Activated CD4-positive, alpha-beta T cell treated with anti-CD3 and anti-CD28 coated beads, Interleukin-2, amount 10 ng/mL, durations not matched to agents 7 days and 5 days (primary cell): ENCODE measurements around the gene TMEM61. TPM values are rescaled to one million over a fixed set of nuclear protein-coding genes. Genes with fewer than 3 reads are reported as not detected.
"Not testable (repeated sequence)": the region's sequence is repeated elsewhere in the genome, so short reads cannot be mapped to it uniquely, and the experiment has no call there.

Experiments used
- CTCF ChIA-PET: fragments of 350-600 bp; sonication (Branson Sonifier 250); formaldehyde crosslinking; loops from one replicate; lab custom pipeline; 2021; ENCODE audit warnings: antibody characterized with exemption; lab: Charles Lee
- POLR2A ChIA-PET: fragments of 350-600 bp; sonication (Branson Sonifier 250); formaldehyde crosslinking; loops from one replicate; lab custom pipeline; 2021; ENCODE audit warnings: antibody characterized with exemption; lab: Charles Lee
- DNase-seq: peaks from one replicate; pipeline ENCODE4 v3.0.0-alpha.2; 2020
- H3K27ac Mint-ChIP-seq: one replicate; pipeline ENCODE4 v1.8.0; 2021; ENCODE audit warnings: mild to moderate bottlenecking, moderate library complexity, mixed read lengths
- H3K27me3 Mint-ChIP-seq: one replicate; pipeline ENCODE4 v1.8.0; 2021; ENCODE audit warnings: mixed read lengths
- H3K36me3 Mint-ChIP-seq: one replicate; pipeline ENCODE4 v1.8.0; 2021; ENCODE audit warnings: low read depth, mixed read lengths
- H3K4me1 Mint-ChIP-seq: one replicate; pipeline ENCODE4 v1.8.0; 2021; ENCODE audit warnings: mixed read lengths
- H3K4me3 Mint-ChIP-seq: one replicate; pipeline ENCODE4 v1.8.0; 2021; ENCODE audit warnings: mild to moderate bottlenecking, moderate library complexity, mixed read lengths
- H3K9me3 Mint-ChIP-seq: one replicate; pipeline ENCODE4 v1.8.0; 2021; ENCODE audit warnings: mixed read lengths
- total RNA-seq, 2 experiments: library from RNA; stranded (reverse); gene quantifications; one replicate each; pipeline ENCODE4 v1.2.3, GENCODE V29; 2021

Gene TMEM61
- total RNA-seq, 2 experiments from 2014 or later: not detected

- Mint-ChIP-seq H3K4me1 (peaks cover 1% of the 10 kb centered on the region), H3K4me3 (no peak overlapping the region), H3K27me3 (peaks cover 20% of the 10 kb centered on the region), H3K9me3 (no peaks in the 10 kb centered on the region), H3K27ac (no peak overlapping the region), H3K36me3 (no peaks in the 10 kb centered on the region)
- POLR2A ChIA-PET: no interaction called here
- CTCF ChIA-PET: interaction anchor here (0.6 to 1.3 kb wide), 2 partner anchors 20 to 892 kb away, joined by 3 to 5 read pairs; no protein-coding TSS in a partner anchor
- DNase-seq: no peak
Measured at GRCh38 chr1:55015731-55016620, 35.5 kb downstream of the TMEM61 start.

GRCh38 chr1:55018395-55018794 is 38.0 kb downstream of the TMEM61 start:
- Mint-ChIP-seq H3K4me1 (no peaks in the 10 kb centered on the region), H3K36me3 (no peaks in the 10 kb centered on the region), H3K9me3 (no peaks in the 10 kb centered on the region), H3K4me3 (no peak overlapping the region), H3K27me3 (peaks cover 20% of the 10 kb centered on the region), H3K27ac (no peak overlapping the region)
- ChIA-PET CTCF (interaction anchor here (1.5 to 1.6 kb wide), 2 partner anchors 15 to 22 kb away, joined by 3 to 4 read pairs; no protein-coding TSS in a partner anchor), POLR2A (no interaction called here)
- no peak for DNase-seq

GRCh38 chr1:55021942-55022546 is 41.6 kb downstream of the TMEM61 start:
- Mint-ChIP-seq H3K27me3 (no peaks in the 10 kb centered on the region), H3K36me3 (no peaks in the 10 kb centered on the region), H3K9me3 (no peaks in the 10 kb centered on the region), H3K27ac (no peak overlapping the region), H3K4me1 (peaks cover 3% of the 10 kb centered on the region), H3K4me3 (no peak overlapping the region)
- ChIA-PET CTCF (interaction anchor here (0.8 to 3.2 kb wide), 10 partner anchors 9 to 135 kb away, joined by 3 to 30 read pairs (median 4); partner anchors contain the start of gene DHCR24), POLR2A (no interaction called here)
- DNase-seq: peak; percentile 73

- H3K9me3 Mint-ChIP-seq, H3K4me3 Mint-ChIP-seq, POLR2A ChIA-PET, DNase-seq, CTCF ChIA-PET, H3K36me3 Mint-ChIP-seq, H3K27ac Mint-ChIP-seq, H3K27me3 Mint-ChIP-seq, H3K4me1 Mint-ChIP-seq: not testable (repeated sequence)
Measured at GRCh38 chr1:55024163-55024562, 43.7 kb downstream of the TMEM61 start.

- POLR2A ChIA-PET, DNase-seq, H3K4me3 Mint-ChIP-seq, H3K36me3 Mint-ChIP-seq, H3K27me3 Mint-ChIP-seq, H3K27ac Mint-ChIP-seq, H3K4me1 Mint-ChIP-seq, CTCF ChIA-PET, H3K9me3 Mint-ChIP-seq: not testable (repeated sequence)
Measured at GRCh38 chr1:55026682-55027081, 46.3 kb downstream of the TMEM61 start.

GRCh38 chr1:55031098-55031497 is 50.7 kb downstream of the TMEM61 start:
- H3K27ac Mint-ChIP-seq, POLR2A ChIA-PET, H3K9me3 Mint-ChIP-seq, H3K4me3 Mint-ChIP-seq, DNase-seq, H3K36me3 Mint-ChIP-seq, CTCF ChIA-PET, H3K4me1 Mint-ChIP-seq: not testable (repeated sequence)
- peaks cover 15% of the 10 kb centered on the region for H3K27me3 Mint-ChIP-seq

GRCh38 chr1:55033265-55033614 is 52.8 kb downstream of the TMEM61 start:
- Mint-ChIP-seq H3K4me1 (no peaks in the 10 kb centered on the region), H3K27me3 (peaks cover 33% of the 10 kb centered on the region), H3K36me3 (no peaks in the 10 kb centered on the region), H3K4me3 (no peak overlapping the region), H3K27ac (no peak overlapping the region), H3K9me3 (no peaks in the 10 kb centered on the region)
- DNase-seq: no peak
- ChIA-PET POLR2A (no interaction called here), CTCF (interaction anchor here (0.6 to 1.6 kb wide), 2 partner anchors 11 to 1162 kb away, joined by 3 to 5 read pairs; no protein-coding TSS in a partner anchor)

- Mint-ChIP-seq H3K27ac (no peak overlapping the region), H3K36me3 (no peaks in the 10 kb centered on the region), H3K27me3 (peaks cover 47% of the 10 kb centered on the region), H3K4me1 (no peaks in the 10 kb centered on the region), H3K4me3 (no peak overlapping the region), H3K9me3 (no peaks in the 10 kb centered on the region)
- ChIA-PET POLR2A (no interaction called here), CTCF (no interaction called here)
- DNase-seq: no peak
Measured at GRCh38 chr1:55034476-55035133, 54.2 kb downstream of the TMEM61 start.

- ChIA-PET POLR2A (no interaction called here), CTCF (interaction anchor here (1.5 kb wide), 1 partner anchor 14 kb away, joined by 3 read pairs; no protein-coding TSS in a partner anchor)
- Mint-ChIP-seq H3K27ac (no peak overlapping the region), H3K4me1 (peaks cover 2% of the 10 kb centered on the region), H3K36me3 (no peaks in the 10 kb centered on the region), H3K9me3 (no peaks in the 10 kb centered on the region), H3K4me3 (no peak overlapping the region), H3K27me3 (peaks cover 57% of the 10 kb centered on the region)
- DNase-seq: no peak
Measured at GRCh38 chr1:55035904-55036303, 55.5 kb downstream of the TMEM61 start.

- POLR2A ChIA-PET: no interaction called here
- H3K4me3 Mint-ChIP-seq: no peak overlapping the region
- H3K27ac Mint-ChIP-seq: no peak overlapping the region
- no peaks in the 10 kb centered on the region for H3K9me3 Mint-ChIP-seq
- H3K27me3 Mint-ChIP-seq: peaks cover 72% of the 10 kb centered on the region
- no peaks in the 10 kb centered on the region for H3K36me3 Mint-ChIP-seq
- CTCF ChIA-PET: interaction anchor here (0.5 to 1.3 kb wide), 2 partner anchors 16 to 988 kb away, joined by 3 read pairs; no protein-coding TSS in a partner anchor
- DNase-seq: no peak
- H3K4me1 Mint-ChIP-seq: peaks cover 2% of the 10 kb centered on the region
Measured at GRCh38 chr1:55037733-55038551, 57.5 kb downstream of the TMEM61 start.

- POLR2A ChIA-PET: no interaction called here
- H3K27me3 Mint-ChIP-seq: peaks cover 72% of the 10 kb centered on the region
- no peaks in the 10 kb centered on the region for H3K36me3 Mint-ChIP-seq
- no peaks in the 10 kb centered on the region for H3K9me3 Mint-ChIP-seq
- H3K4me1 Mint-ChIP-seq: peaks cover 2% of the 10 kb centered on the region
- DNase-seq: no peak
- CTCF ChIA-PET: interaction anchor here (1.3 kb wide), 1 partner anchor 16 kb away, joined by 3 read pairs; no protein-coding TSS in a partner anchor
- H3K27ac Mint-ChIP-seq: no peak overlapping the region
- no peak overlapping the region for H3K4me3 Mint-ChIP-seq
Measured at GRCh38 chr1:55038552-55038838, 58.1 kb downstream of the TMEM61 start.

- H3K4me1 Mint-ChIP-seq: peaks cover 2% of the 10 kb centered on the region
- POLR2A ChIA-PET: no interaction called here
- H3K27ac Mint-ChIP-seq: no peak overlapping the region
- no peak overlapping the region for H3K4me3 Mint-ChIP-seq
- H3K36me3 Mint-ChIP-seq: no peaks in the 10 kb centered on the region
- H3K27me3 Mint-ChIP-seq: peaks cover 72% of the 10 kb centered on the region
- no peak for DNase-seq
- CTCF ChIA-PET: no interaction called here
- H3K9me3 Mint-ChIP-seq: no peaks in the 10 kb centered on the region
Measured at GRCh38 chr1:55038974-55039341, 58.5 kb downstream of the TMEM61 start.
